Measurements from ENCODE around the gene PAX7.

Gene PAX7

GRCh38 chr1:18730321-18730720 lies 99.7 kb downstream of the PAX7 start:
- DNase-seq (ENCODE audit: low read depth) = no peak
- no peak overlapping the region for H3K4me3 ChIP-seq (ENCODE audit: low read depth, low read length)
- TF ChIP-seq, protein P1, sequence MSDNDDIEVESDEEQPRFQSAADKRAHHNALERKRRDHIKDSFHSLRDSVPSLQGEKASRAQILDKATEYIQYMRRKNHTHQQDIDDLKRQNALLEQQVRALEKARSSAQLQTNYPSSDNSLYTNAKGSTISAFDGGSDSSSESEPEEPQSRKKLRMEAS (IDR thresholded peaks at IDR 0.05; ENCODE audit: low read depth, low read length) = no peak
- TF ChIP-seq POLR2A (IDR thresholded peaks at IDR 0.05; ENCODE audit: extremely low read depth, insufficient read length) = no peak
- no peak for TF ChIP-seq CTCF (IDR thresholded peaks at IDR 0.05; ENCODE audit: low read depth, low read length)
- TF ChIP-seq MYC (IDR thresholded peaks at IDR 0.05; ENCODE audit: low read depth, low read length) = no peak

DNA sequence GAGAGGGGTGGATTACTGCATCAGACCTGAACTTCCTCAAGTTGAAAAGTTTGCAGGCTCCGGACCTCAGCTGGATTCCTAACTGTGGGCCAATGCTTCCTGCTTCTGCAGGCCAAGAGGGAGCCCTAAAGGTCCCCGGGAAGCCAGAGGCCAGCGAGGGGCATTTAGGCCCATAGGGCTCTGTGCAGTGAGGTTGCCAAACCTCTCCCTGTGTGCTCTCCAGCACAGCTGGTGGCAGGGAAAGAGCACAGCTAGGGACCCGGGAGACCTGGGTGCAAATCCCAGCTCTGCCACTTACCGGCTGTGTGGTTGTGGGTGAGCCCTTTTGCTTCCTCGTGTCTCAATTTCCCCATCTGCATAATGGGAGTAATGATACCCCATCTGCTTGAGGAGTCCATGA lies 100.5 kb downstream of the PAX7 start:
- no peak for DNase-seq (ENCODE audit: low read depth)
- no peak overlapping the region for H3K4me3 ChIP-seq (ENCODE audit: low read depth, low read length)
- TF ChIP-seq, protein P1 (IDR thresholded peaks at IDR 0.05; ENCODE audit: low read depth, low read length) = no peak
- TF ChIP-seq CTCF (IDR thresholded peaks at IDR 0.05; ENCODE audit: low read depth, low read length) (no peak), MYC (IDR thresholded peaks at IDR 0.05; ENCODE audit: low read depth, low read length) (no peak), POLR2A (IDR thresholded peaks at IDR 0.05; ENCODE audit: extremely low read depth, insufficient read length) (no peak)

DNA sequence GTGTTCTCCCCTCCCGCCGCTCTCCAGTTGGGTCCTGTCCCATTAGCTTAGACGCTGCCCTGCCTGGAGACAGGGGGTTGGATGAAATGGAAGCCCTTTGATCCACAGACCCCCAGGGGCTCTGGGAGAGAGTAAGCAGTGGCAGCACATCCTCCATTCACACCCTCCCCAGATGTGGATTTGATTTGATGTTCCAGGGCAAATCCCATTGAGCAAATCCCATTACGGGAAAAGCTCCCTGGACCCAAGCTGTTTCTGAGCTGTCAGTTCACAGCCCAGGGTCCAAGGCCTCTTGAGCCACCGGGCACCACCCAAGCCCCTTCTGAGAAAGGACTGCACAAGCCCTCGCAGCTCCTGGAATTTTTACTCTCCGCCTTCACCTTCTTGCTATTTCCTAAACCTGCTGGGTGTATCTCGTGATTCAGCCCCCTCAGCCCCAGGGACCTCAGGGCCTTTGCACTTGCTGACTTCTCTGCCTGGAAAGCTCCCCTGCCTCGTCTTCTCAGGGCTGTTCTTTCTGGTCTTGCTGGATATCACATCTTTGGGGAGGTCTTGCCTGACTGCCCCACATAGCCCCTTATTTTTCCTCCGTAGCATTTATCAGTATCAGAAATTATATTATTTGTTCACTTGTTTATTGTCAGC lies 101.1 kb downstream of the PAX7 start:
- TF ChIP-seq, protein P1 (IDR thresholded peaks at IDR 0.05; ENCODE audit: low read depth, low read length) = no peak
- TF ChIP-seq MYC (IDR thresholded peaks at IDR 0.05; ENCODE audit: low read depth, low read length) = no peak
- TF ChIP-seq POLR2A (IDR thresholded peaks at IDR 0.05; ENCODE audit: extremely low read depth, insufficient read length) = no peak
- no peak for TF ChIP-seq CTCF (IDR thresholded peaks at IDR 0.05; ENCODE audit: low read depth, low read length)

DNA sequence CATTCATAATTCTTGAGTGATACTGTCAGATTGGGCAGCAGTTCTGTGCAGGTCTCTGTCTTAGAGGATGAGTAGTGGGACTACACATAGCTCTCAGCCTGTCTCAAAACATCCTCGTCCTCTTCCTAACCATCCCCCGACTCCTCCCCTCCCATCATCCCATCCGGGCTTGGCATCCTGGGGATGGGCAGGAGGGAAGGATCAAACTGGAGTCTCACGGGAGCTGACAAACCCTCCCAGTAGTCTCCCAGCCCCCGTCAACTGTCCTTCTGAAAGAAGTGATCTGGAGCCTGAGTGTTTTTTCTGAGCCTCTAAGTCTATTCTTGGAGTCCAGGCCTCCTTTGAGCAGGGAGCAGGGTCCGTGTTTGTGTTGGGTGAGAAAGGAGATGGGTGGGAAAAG lies 102.0 kb downstream of the PAX7 start:
- no peak overlapping the region for H3K4me3 ChIP-seq (ENCODE audit: low read depth, low read length)
- no peak for DNase-seq (ENCODE audit: low read depth)
- TF ChIP-seq POLR2A (IDR thresholded peaks at IDR 0.05; ENCODE audit: extremely low read depth, insufficient read length) (no peak), MYC (IDR thresholded peaks at IDR 0.05; ENCODE audit: low read depth, low read length) (no peak), CTCF (IDR thresholded peaks at IDR 0.05; ENCODE audit: low read depth, low read length) (no peak)
- TF ChIP-seq, protein P1 (IDR thresholded peaks at IDR 0.05; ENCODE audit: low read depth, low read length) = no peak

More for the DNA sequence above, 101.1 kb downstream of the PAX7 start:
- no peak for DNase-seq (ENCODE audit: low read depth)
- H3K4me3 ChIP-seq (ENCODE audit: low read depth, low read length) = no peak overlapping the region

DNA sequence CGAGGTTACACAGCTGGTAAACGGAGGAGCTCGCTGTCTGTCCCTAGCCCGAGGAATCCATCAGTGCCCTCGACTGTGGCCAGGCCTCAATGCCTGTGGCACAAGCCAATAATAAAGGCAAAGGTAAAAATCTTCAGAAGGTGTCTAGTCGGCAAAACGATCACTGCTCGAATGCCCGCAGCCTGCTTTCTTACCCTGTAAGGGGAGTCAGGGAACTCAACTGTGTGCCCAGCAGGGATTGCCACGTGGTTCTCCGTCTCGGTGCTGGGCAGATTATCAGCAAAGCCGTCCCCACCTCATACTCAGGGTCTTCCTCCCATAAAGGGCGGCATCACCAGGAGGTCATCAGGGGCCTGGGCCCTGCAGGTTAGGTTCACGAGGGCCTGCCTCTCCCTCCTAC lies 103.4 kb downstream of the PAX7 start:
- no peak for DNase-seq (ENCODE audit: low read depth)
- no peak for TF ChIP-seq POLR2A (IDR thresholded peaks at IDR 0.05; ENCODE audit: extremely low read depth, insufficient read length)
- TF ChIP-seq CTCF (IDR thresholded peaks at IDR 0.05; ENCODE audit: low read depth, low read length) = no peak
- TF ChIP-seq, protein P1 (IDR thresholded peaks at IDR 0.05; ENCODE audit: low read depth, low read length) = no peak
- no peak for TF ChIP-seq MYC (IDR thresholded peaks at IDR 0.05; ENCODE audit: low read depth, low read length)
- H3K4me3 ChIP-seq (ENCODE audit: low read depth, low read length) = no peak overlapping the region
